ENCODE results near the gene SERPINA3. TPM values are rescaled to one million over a fixed set of nuclear protein-coding genes. Genes with fewer than 3 reads are reported as not detected.

The SERPINA3 gene
- total RNA-seq, 1 donor from 2014 or later = not detected

DNA sequence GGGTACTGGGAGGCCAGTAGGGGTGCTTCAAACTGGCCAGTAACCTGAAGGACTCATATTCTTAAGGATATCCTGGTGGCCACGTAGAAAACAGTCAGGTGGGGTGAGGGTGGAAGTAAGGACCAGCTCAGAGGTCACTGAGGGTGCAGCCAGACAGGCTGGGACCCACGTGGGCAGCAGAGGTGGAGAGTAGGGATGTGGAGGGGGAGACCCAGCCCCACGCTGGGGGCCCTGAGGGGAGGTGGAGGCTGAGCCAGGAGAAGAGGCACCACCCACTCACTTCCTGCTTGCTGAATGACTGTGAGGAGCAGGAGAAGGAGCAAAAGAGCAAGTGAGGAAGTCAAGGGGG lies 12.6 kb upstream of the SERPINA3 start:
- H3K27me3 Mint-ChIP-seq (ENCODE audit: insufficient read depth, low read depth) = peaks cover 5% of the 10 kb centered on the region
- Histone ChIP-seq H3K9me3 (ENCODE audit: low read depth) (no peaks in the 10 kb centered on the region), H3F3A (ENCODE audit: low read depth) (no peaks in the 10 kb centered on the region), H3K27ac (no peak overlapping the region), H4K20me1 (ENCODE audit: low read depth) (no peaks in the 10 kb centered on the region), H3K79me2 (ENCODE audit: low read depth) (no peaks in the 10 kb centered on the region), H2AFZ (replicated peaks) (no peak overlapping the region), H3K4me2 (no peak overlapping the region), H3K9ac (no peak overlapping the region), H3K4me3 (no peak overlapping the region), H3K27me3 (no peaks in the 10 kb centered on the region), H3K4me1 (no peaks in the 10 kb centered on the region), H3K36me3 (no peaks in the 10 kb centered on the region)
- no peaks in the 10 kb centered on the region for H3K9me3 Mint-ChIP-seq
- H3K27ac Mint-ChIP-seq = peak overlapping the region; percentile 65
- H3K36me3 Mint-ChIP-seq = no peaks in the 10 kb centered on the region
- no peak for TF ChIP-seq EZH2 (IDR thresholded peaks at IDR 0.05)
- TF ChIP-seq, protein P1, sequence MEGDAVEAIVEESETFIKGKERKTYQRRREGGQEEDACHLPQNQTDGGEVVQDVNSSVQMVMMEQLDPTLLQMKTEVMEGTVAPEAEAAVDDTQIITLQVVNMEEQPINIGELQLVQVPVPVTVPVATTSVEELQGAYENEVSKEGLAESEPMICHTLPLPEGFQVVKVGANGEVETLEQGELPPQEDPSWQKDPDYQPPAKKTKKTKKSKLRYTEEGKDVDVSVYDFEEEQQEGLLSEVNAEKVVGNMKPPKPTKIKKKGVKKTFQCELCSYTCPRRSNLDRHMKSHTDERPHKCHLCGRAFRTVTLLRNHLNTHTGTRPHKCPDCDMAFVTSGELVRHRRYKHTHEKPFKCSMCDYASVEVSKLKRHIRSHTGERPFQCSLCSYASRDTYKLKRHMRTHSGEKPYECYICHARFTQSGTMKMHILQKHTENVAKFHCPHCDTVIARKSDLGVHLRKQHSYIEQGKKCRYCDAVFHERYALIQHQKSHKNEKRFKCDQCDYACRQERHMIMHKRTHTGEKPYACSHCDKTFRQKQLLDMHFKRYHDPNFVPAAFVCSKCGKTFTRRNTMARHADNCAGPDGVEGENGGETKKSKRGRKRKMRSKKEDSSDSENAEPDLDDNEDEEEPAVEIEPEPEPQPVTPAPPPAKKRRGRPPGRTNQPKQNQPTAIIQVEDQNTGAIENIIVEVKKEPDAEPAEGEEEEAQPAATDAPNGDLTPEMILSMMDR (IDR thresholded peaks at IDR 0.05) = no peak
- no peak for TF ChIP-seq EZH2phosphoT487 (IDR thresholded peaks at IDR 0.05)
- H3K4me1 Mint-ChIP-seq = peaks cover 35% of the 10 kb centered on the region
- no peak overlapping the region for H3K4me3 Mint-ChIP-seq
- DNase-seq (ENCODE audit: low spot score) = no peak

DNA sequence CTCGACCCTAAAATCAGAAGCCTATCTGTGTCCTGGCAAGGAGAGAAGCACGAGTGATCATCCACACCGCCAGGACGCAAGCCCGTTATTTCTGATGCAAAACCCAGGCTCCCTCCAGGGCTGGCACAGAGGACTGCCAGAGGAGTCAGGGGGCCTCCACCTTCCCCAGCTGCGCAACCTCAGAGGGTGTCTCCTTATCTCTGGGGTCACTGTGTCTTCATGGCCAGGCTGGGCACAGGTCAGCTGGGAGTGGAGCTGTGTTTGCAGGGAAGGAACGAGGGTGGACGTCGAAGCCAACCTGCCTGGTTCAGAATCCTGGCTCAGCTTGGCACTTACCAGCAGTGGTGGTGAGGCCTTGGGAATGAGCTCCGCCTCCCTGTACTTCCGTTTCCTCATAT lies 12.0 kb upstream of the SERPINA3 start:
- H3K27ac Mint-ChIP-seq = no peak overlapping the region
- DNase-seq (ENCODE audit: low spot score) = no peak
- no peak overlapping the region for H2AFZ ChIP-seq (replicated peaks)
- H3K4me2 ChIP-seq = no peak overlapping the region
- no peaks in the 10 kb centered on the region for H3K9me3 Mint-ChIP-seq
- H3F3A ChIP-seq (ENCODE audit: low read depth) = no peaks in the 10 kb centered on the region
- no peak overlapping the region for H3K4me3 Mint-ChIP-seq
- H3K79me2 ChIP-seq (ENCODE audit: low read depth) = no peaks in the 10 kb centered on the region
- no peaks in the 10 kb centered on the region for H3K9me3 ChIP-seq (ENCODE audit: low read depth)
- peaks cover 32% of the 10 kb centered on the region for H3K4me1 Mint-ChIP-seq
- no peak overlapping the region for H3K4me3 ChIP-seq
- H4K20me1 ChIP-seq (ENCODE audit: low read depth) = no peaks in the 10 kb centered on the region
- H3K27me3 Mint-ChIP-seq (ENCODE audit: insufficient read depth, low read depth) = peaks cover 5% of the 10 kb centered on the region
- H3K36me3 ChIP-seq = no peaks in the 10 kb centered on the region
- H3K27ac ChIP-seq = no peak overlapping the region
- no peak overlapping the region for H3K9ac ChIP-seq
- no peaks in the 10 kb centered on the region for H3K27me3 ChIP-seq
- no peaks in the 10 kb centered on the region for H3K36me3 Mint-ChIP-seq
- TF ChIP-seq EZH2 (IDR thresholded peaks at IDR 0.05) (no peak), EZH2phosphoT487 (IDR thresholded peaks at IDR 0.05) (no peak)
- TF ChIP-seq, protein P1 (IDR thresholded peaks at IDR 0.05) = no peak
- H3K4me1 ChIP-seq = no peaks in the 10 kb centered on the region

DNA sequence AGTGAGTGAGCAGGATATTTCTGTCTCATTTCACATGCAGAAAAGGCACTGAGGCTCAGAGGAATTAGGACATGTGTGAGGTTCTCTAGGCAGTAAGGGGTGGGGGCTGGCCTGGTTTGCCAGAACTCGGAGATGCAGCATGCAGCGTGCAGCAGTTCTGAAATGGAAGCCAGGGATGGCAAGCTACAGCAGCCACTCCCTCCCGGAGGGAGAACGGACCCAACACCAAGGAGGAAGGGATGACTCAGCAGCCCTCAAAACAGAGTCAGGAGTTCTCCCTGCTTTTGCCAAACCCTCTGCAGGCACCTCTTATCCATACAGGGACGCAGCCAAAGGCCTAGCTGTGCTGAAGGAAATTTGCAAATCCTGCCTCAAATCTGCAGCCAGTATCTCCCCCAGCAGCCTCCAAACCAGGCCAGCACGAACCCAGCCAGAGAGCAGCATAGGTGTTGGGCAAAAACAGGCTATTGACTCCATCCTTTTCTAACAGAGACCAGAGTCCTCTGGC lies 10.3 kb upstream of the SERPINA3 start:
- H3K27me3 Mint-ChIP-seq (ENCODE audit: insufficient read depth, low read depth) = peaks cover 6% of the 10 kb centered on the region
- H4K20me1 ChIP-seq (ENCODE audit: low read depth) = no peaks in the 10 kb centered on the region
- H3K27me3 ChIP-seq = no peaks in the 10 kb centered on the region
- H3K36me3 ChIP-seq = no peaks in the 10 kb centered on the region
- no peak for DNase-seq (ENCODE audit: low spot score)
- peaks cover 20% of the 10 kb centered on the region for H3K4me1 Mint-ChIP-seq
- no peak overlapping the region for H3K4me3 Mint-ChIP-seq
- no peak overlapping the region for H3K9ac ChIP-seq
- H3K27ac ChIP-seq = no peak overlapping the region
- no peaks in the 10 kb centered on the region for H3K36me3 Mint-ChIP-seq
- H3K4me3 ChIP-seq = no peak overlapping the region
- no peak overlapping the region for H3K4me2 ChIP-seq
- peak overlapping the region; percentile 71 for H2AFZ ChIP-seq (replicated peaks)
- H3K27ac Mint-ChIP-seq = no peak overlapping the region
- no peaks in the 10 kb centered on the region for H3K9me3 Mint-ChIP-seq
- H3K9me3 ChIP-seq (ENCODE audit: low read depth) = no peaks in the 10 kb centered on the region
- no peaks in the 10 kb centered on the region for H3K4me1 ChIP-seq
- TF ChIP-seq, protein P1 (IDR thresholded peaks at IDR 0.05) = no peak
- TF ChIP-seq EZH2 (IDR thresholded peaks at IDR 0.05) (no peak), EZH2phosphoT487 (IDR thresholded peaks at IDR 0.05) (no peak)
- H3F3A ChIP-seq (ENCODE audit: low read depth) = no peaks in the 10 kb centered on the region
- H3K79me2 ChIP-seq (ENCODE audit: low read depth) = no peaks in the 10 kb centered on the region
